ENCODE measurements around the gene STMP1. TPM values are rescaled to one million over a fixed set of nuclear protein-coding genes. Genes with fewer than 3 reads are reported as not detected.

Gene STMP1
- total RNA-seq, 1 experiment from 2014 or later, result 18.7 TPM

DNA sequence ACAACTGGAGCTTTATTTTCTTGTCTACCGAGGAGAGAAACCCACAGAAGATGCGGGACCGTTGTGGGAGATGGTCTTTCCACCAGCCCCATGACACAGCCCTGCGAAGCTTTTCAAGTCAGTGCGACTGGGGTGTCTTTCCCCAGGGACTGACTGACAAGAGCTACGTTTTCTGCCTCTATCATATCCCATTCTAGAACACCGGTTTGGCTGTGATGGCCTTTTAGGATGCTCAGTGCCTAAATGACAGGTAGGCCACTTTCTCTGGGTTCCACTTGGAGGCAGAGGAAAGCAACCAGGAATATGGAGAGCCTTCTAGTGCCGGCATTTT lies 48.8 kb downstream of the STMP1 start:
- in situ Hi-C loops (cut with HindIII; ENCODE audit: low pct_unique_long_range_greater_than_20kb, low sequenced_read_pairs), result no loop called here

DNA sequence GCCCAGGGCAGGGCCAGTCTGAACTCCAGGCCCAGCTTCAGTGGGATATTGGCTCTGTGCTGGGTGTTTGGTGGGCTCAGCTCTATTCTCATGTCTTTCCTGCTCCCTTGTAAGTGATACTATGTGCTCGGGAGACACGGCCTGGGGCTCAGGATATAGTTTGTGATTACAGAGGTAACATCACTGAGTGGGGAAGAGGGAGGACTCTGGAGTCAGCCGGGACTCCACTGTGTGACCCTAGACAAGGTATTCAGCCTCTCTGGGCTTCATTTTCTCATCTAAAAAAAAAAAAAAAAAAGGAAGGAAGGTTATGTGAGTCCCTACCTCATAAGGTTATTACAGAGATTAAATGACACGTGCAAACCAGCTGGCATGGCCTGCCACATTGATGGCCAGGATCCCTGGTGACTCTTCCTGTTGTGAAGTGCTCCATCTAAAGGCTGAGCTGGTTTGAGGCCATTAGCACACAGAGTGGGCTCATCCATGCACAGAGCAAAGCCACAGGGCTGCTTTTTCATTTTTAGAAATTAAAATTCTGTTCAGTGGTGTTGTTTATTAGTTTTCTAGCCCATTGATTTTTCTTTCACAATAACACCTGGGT lies 50.0 kb downstream of the STMP1 start:
- in situ Hi-C loops (cut with HindIII; ENCODE audit: low pct_unique_long_range_greater_than_20kb, low sequenced_read_pairs), result no loop called here
- DNase-seq (ENCODE audit: low read depth, low spot score), result no peak

More for the DNA sequence above, 48.8 kb downstream of the STMP1 start:
- DNase-seq (ENCODE audit: low read depth, low spot score), result no peak

GRCh38 chr7:135712796-135713195 lies 50.5 kb downstream of the STMP1 start:
- DNase-seq (ENCODE audit: low read depth, low spot score), result no peak
- in situ Hi-C loops (cut with HindIII; ENCODE audit: low pct_unique_long_range_greater_than_20kb, low sequenced_read_pairs), result no loop called here

DNA sequence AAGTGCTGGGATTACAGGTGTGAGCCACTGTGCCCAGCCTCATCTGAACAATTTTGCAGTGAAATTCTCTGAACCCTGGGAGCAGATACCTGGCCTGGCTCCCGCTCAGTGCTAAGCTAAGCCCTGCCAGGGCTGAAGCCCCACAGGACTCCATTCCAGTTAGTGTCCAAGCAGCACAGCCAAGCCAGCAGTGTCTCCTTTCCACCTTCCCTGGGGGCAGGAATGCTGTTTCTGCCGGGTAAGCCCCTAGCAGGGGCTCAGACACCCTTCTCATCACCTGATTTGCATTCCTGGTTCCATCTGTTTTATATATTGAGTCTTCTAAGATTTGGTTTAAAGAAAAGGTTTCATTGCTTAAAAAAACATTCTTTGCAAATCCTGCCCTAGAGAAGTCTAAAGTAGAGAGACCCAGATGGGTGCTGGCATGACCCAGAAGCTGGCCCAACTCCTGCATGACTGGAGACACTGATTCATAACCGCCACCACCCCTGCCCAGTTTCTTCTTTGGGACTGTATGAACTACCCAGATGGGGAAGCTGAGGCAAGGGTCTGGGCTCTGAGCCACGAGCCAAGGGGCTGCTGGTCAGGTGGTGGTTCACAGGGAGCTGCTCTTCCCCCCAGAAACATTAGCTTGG lies 51.6 kb downstream of the STMP1 start:
- no peak for DNase-seq (ENCODE audit: low read depth, low spot score)
- in situ Hi-C loops (cut with HindIII; ENCODE audit: low pct_unique_long_range_greater_than_20kb, low sequenced_read_pairs), result no loop called here

GRCh38 chr7:135714534-135715009 lies 52.3 kb downstream of the STMP1 start:
- in situ Hi-C loops (cut with HindIII; ENCODE audit: low pct_unique_long_range_greater_than_20kb, low sequenced_read_pairs), result no loop called here
- no peak for DNase-seq (ENCODE audit: low read depth, low spot score)

DNA sequence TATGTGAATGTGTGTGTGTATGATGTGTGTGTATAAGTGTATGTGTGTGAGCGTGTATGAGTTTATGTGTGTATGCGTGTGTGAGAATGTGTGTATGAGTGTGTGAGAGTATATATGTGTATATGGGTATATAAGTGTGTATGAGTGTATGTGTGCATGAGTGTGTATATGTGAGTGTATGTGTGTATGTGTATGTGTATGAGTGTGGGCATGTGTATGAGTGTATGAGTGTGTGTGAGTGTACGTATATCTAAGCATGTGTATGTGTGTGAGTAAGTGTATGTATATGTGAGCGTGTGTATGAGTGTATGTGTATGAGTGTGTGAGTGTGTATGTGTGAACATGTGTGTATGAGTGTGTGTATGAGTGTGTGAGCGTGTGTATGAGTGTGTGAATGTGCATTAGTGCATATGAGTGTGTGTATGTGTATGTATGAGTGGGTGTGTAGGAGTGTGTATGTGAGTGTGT lies 52.8 kb downstream of the STMP1 start:
- no peak for DNase-seq (ENCODE audit: low read depth, low spot score)
- in situ Hi-C loops (cut with HindIII; ENCODE audit: low pct_unique_long_range_greater_than_20kb, low sequenced_read_pairs), result no loop called here

GRCh38 chr7:135715673-135716072 lies 53.4 kb downstream of the STMP1 start:
- no peak for DNase-seq (ENCODE audit: low read depth, low spot score)
- in situ Hi-C loops (cut with HindIII; ENCODE audit: low pct_unique_long_range_greater_than_20kb, low sequenced_read_pairs), result no loop called here

GRCh38 chr7:135716677-135717238 lies 54.4 kb downstream of the STMP1 start:
- no peak for DNase-seq (ENCODE audit: low read depth, low spot score)
- in situ Hi-C loops (cut with HindIII; ENCODE audit: low pct_unique_long_range_greater_than_20kb, low sequenced_read_pairs), result no loop called here

DNA sequence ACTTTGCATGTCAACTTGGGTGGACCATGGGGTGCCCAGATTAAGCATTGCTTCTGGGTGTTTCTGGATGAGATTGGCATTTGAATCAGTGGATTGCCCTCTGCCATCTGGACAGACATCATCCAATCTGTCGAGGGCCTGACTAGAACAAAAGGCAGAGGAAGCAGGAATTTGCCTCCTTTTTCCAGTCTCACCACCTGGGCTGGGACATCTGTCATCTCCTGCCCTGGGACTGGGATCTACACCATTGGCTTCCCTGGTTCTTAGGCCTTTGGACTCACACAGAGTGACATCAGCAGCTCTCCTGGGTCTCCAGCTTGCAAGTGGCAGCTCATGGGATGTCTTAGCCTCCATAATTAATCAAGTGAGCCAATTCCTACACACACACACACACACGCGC lies 55.4 kb downstream of the STMP1 start:
- no peak for DNase-seq (ENCODE audit: low read depth, low spot score)
- in situ Hi-C loops (cut with HindIII; ENCODE audit: low pct_unique_long_range_greater_than_20kb, low sequenced_read_pairs), result no loop called here

DNA sequence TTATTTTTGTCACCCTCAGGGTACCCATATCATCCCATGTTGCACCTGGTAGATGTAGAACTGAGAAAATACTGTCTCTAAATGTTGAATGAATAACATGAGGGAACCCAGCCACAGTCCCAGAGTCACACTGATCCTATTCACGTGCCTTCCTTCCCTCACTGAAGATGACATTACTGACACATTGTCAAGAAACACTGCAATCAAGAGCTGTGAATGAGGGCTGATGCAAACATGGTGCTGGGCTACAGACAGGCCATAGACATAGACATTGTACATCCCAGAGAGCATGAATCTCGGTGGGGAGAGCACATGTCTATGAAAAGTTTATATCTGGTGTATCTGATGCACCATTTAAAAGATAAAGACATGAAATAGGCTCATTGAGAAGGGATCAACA lies 55.9 kb downstream of the STMP1 start:
- in situ Hi-C loops (cut with HindIII; ENCODE audit: low pct_unique_long_range_greater_than_20kb, low sequenced_read_pairs), result no loop called here
- DNase-seq (ENCODE audit: low read depth, low spot score), result no peak

- in situ Hi-C loops (cut with HindIII; ENCODE audit: low pct_unique_long_range_greater_than_20kb, low sequenced_read_pairs), result no loop called here
- no peak for DNase-seq (ENCODE audit: low read depth, low spot score)
These were observed 56.6 kb downstream of the STMP1 start for GRCh38 chr7:135718794-135719437.

DNA sequence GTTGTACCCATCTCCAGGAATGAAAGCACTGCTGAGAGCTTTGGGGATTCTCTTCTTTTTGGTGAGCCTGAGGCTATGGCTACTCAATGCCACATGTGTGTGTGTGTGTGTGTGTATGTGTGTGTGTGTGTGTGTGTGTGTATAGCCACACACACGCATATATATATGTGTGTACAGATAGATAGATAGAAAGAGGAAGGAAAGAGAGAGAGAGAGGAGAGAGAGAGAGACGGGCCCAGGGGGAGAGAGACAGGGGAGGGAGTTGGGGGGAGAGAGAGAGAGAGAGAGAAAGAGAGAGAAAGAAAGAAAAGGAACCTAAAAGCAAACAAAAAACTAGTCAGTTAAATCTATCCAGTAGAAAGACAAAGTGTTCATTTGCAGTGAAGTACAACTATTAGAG lies 57.4 kb downstream of the STMP1 start:
- DNase-seq (ENCODE audit: low read depth, low spot score), result no peak
- in situ Hi-C loops (cut with HindIII; ENCODE audit: low pct_unique_long_range_greater_than_20kb, low sequenced_read_pairs), result no loop called here

GRCh38 chr7:135721198-135721820 lies 59.0 kb downstream of the STMP1 start:
- in situ Hi-C loops (cut with HindIII; ENCODE audit: low pct_unique_long_range_greater_than_20kb, low sequenced_read_pairs), result no loop called here
- no peak for DNase-seq (ENCODE audit: low read depth, low spot score)

GRCh38 chr7:135723411-135723810 lies 61.1 kb downstream of the STMP1 start:
- in situ Hi-C loops (cut with HindIII; ENCODE audit: low pct_unique_long_range_greater_than_20kb, low sequenced_read_pairs), result no loop called here
- DNase-seq (ENCODE audit: low read depth, low spot score), result no peak

Small RNA genes lying within 50 kb of the gene (small RNA-seq; reads per million reads assigned to genes)
- 0 reads per million in 2 experiments for gene RNU6-1154P

Other genes with a start within 250 kb of the STMP1 start
- 13.6 and 14.1 TPM in 2 replicates for gene CNOT4, start 152.4 kb upstream of the STMP1 start, total RNA-seq (2014; rRNA removed; shearing (Covaris generic))
- 121 and 138 TPM in 2 replicates for gene NUP205, start 104.6 kb upstream of the STMP1 start, total RNA-seq (2014; rRNA removed; shearing (Covaris generic))
- 0.21 TPM in 1 of 2 replicates, not detected in the other for gene SLC13A4, start 65.7 kb downstream of the STMP1 start, total RNA-seq (2014; rRNA removed; shearing (Covaris generic))
- 0.43 TPM in 1 of 2 replicates, not detected in the other for gene FAM180A, start 86.3 kb downstream of the STMP1 start, total RNA-seq (2014; rRNA removed; shearing (Covaris generic))